HEK293 (cell line): Measurements from ENCODE around the gene ZNF440.

ENCODE experiments used
- BCL6B ChIP-seq: fragments of 450-650 bp; formaldehyde crosslinking; IDR thresholded peaks from 2 replicates; pipeline ENCODE4 v1.5.1; 2017; ENCODE audit warnings: missing biosample characterization, missing genetic modification characterization
- FEZF1 ChIP-seq: fragments of 450-650 bp; formaldehyde crosslinking; IDR thresholded peaks from 2 replicates; pipeline ENCODE4 v1.5.1; 2016; ENCODE audit warnings: missing biosample characterization, missing genetic modification characterization
- GLI4 ChIP-seq: fragments of 450-650 bp; formaldehyde crosslinking; IDR thresholded peaks from 2 replicates; pipeline ENCODE4 v1.5.1; 2016; ENCODE audit warnings: missing biosample characterization, missing genetic modification characterization
- KLF7 ChIP-seq: fragments of 450-650 bp; formaldehyde crosslinking; IDR thresholded peaks from 2 replicates; pipeline ENCODE4 v1.5.1; 2016; ENCODE audit warnings: missing biosample characterization, missing genetic modification characterization, borderline replicate concordance
- KLF8 ChIP-seq: fragments of 450-650 bp; formaldehyde crosslinking; IDR thresholded peaks from 2 replicates; pipeline ENCODE4 v1.5.1; 2016; ENCODE audit warnings: missing biosample characterization, missing genetic modification characterization
- KLF9 ChIP-seq: fragments of 450-650 bp; formaldehyde crosslinking; IDR thresholded peaks from 2 replicates; pipeline ENCODE4 v1.5.1; 2016; ENCODE audit warnings: missing biosample characterization, missing genetic modification characterization, low read depth
- REPIN1 ChIP-seq: fragments of 450-650 bp; formaldehyde crosslinking; IDR thresholded peaks from 2 replicates; pipeline ENCODE4 v1.5.1; 2017; ENCODE audit warnings: missing biosample characterization, missing genetic modification characterization, low read depth
- SALL2 ChIP-seq: fragments of 450-650 bp; formaldehyde crosslinking; IDR thresholded peaks from 2 replicates; pipeline ENCODE4 v1.5.0; 2017; ENCODE audit warnings: missing biosample characterization, mild to moderate bottlenecking, missing genetic modification characterization, borderline replicate concordance
- ZBTB10 ChIP-seq: fragments of 450-650 bp; formaldehyde crosslinking; IDR thresholded peaks from 2 replicates; pipeline ENCODE4 v1.5.1; 2016; ENCODE audit warnings: missing biosample characterization, missing genetic modification characterization
- ZBTB26 ChIP-seq: fragments of 450-650 bp; formaldehyde crosslinking; optimal IDR thresholded peaks from 2 replicates; pipeline ENCODE3; 2016; ENCODE audit warnings: missing biosample characterization, mild to moderate bottlenecking, missing genetic modification characterization
- ZIC2 ChIP-seq: fragments of 450-650 bp; formaldehyde crosslinking; IDR thresholded peaks from 2 replicates; pipeline ENCODE4 v1.5.1; 2016; ENCODE audit warnings: missing biosample characterization, missing genetic modification characterization
- ZNF114 ChIP-seq: fragments of 450-650 bp; formaldehyde crosslinking; IDR thresholded peaks from 2 replicates; pipeline ENCODE4 v1.5.0; 2017; ENCODE audit warnings: missing biosample characterization, missing genetic modification characterization
- ZNF138 ChIP-seq: fragments of 450-650 bp; formaldehyde crosslinking; IDR thresholded peaks from 2 replicates; pipeline ENCODE4 v1.5.1; 2016; ENCODE audit warnings: missing biosample characterization, missing genetic modification characterization, borderline replicate concordance
- ZNF19 ChIP-seq: fragments of 450-650 bp; formaldehyde crosslinking; IDR thresholded peaks from 2 replicates; pipeline ENCODE4; 2016; ENCODE audit warnings: missing biosample characterization, missing genetic modification characterization, low read depth
- ZNF214 ChIP-seq: fragments of 450-650 bp; formaldehyde crosslinking; IDR thresholded peaks from 2 replicates; pipeline ENCODE4 v1.5.1; 2017; ENCODE audit warnings: missing biosample characterization, mild to moderate bottlenecking, missing genetic modification characterization, borderline replicate concordance
- ZNF221 ChIP-seq: fragments of 450-650 bp; formaldehyde crosslinking; IDR thresholded peaks from 2 replicates; pipeline ENCODE4 v1.5.1; 2017; ENCODE audit warnings: missing biosample characterization, missing genetic modification characterization, borderline replicate concordance
- ZNF239 ChIP-seq: fragments of 450-650 bp; formaldehyde crosslinking; IDR thresholded peaks from 2 replicates; pipeline ENCODE4 v1.5.1; 2016; ENCODE audit warnings: missing biosample characterization, missing genetic modification characterization
- ZNF324 ChIP-seq: fragments of 450-650 bp; formaldehyde crosslinking; IDR thresholded peaks from 2 replicates; pipeline ENCODE4 v1.5.1; 2016; ENCODE audit warnings: missing biosample characterization, missing genetic modification characterization
- ZNF501 ChIP-seq: fragments of 450-650 bp; formaldehyde crosslinking; IDR thresholded peaks from 2 replicates; pipeline ENCODE4 v1.5.1; 2016; ENCODE audit warnings: missing biosample characterization, missing genetic modification characterization
- ZNF544 ChIP-seq: fragments of 450-650 bp; formaldehyde crosslinking; IDR thresholded peaks from 2 replicates; pipeline ENCODE4 v1.5.0; 2017; ENCODE audit warnings: missing biosample characterization, missing genetic modification characterization
- ZNF561 ChIP-seq: fragments of 450-650 bp; IDR thresholded peaks from 2 replicates; pipeline ENCODE4 v1.5.1; 2018; ENCODE audit warnings: missing biosample characterization, missing genetic modification characterization, borderline replicate concordance
- ZNF610 ChIP-seq: fragments of 450-650 bp; formaldehyde crosslinking; IDR thresholded peaks from 2 replicates; pipeline ENCODE4 v1.5.1; 2016; ENCODE audit warnings: missing biosample characterization, missing genetic modification characterization, borderline replicate concordance
- ZNF621 ChIP-seq: fragments of 450-650 bp; formaldehyde crosslinking; IDR thresholded peaks from 2 replicates; pipeline ENCODE4 v1.5.1; 2017; ENCODE audit warnings: missing biosample characterization, missing genetic modification characterization
- ZNF626 ChIP-seq: fragments of 450-650 bp; sonication (Bioruptor Pico); formaldehyde crosslinking; IDR thresholded peaks from 2 replicates; pipeline ENCODE4 v1.5.1; 2018; ENCODE audit warnings: missing biosample characterization, missing genetic modification characterization, inconsistent platforms
- ZNF639 ChIP-seq: fragments of 450-650 bp; formaldehyde crosslinking; IDR thresholded peaks from 2 replicates; pipeline ENCODE4 v1.5.1; 2016; ENCODE audit warnings: missing biosample characterization, missing genetic modification characterization
- ZNF792 ChIP-seq: fragments of 450-650 bp; formaldehyde crosslinking; IDR thresholded peaks from 2 replicates; pipeline ENCODE4 v1.5.1; 2016; ENCODE audit warnings: missing biosample characterization, missing genetic modification characterization
- ZSCAN18 ChIP-seq: fragments of 450-650 bp; formaldehyde crosslinking; IDR thresholded peaks from 2 replicates; pipeline ENCODE4 v1.5.1; 2016; ENCODE audit warnings: missing biosample characterization, missing genetic modification characterization
- TF ChIP-seq, protein P1 (sequence below): fragments of 450-650 bp; formaldehyde crosslinking; IDR thresholded peaks from 2 replicates; pipeline ENCODE4 v1.5.1; 2017; ENCODE audit warnings: missing biosample characterization, missing genetic modification characterization

The ZNF440 gene

DNA sequence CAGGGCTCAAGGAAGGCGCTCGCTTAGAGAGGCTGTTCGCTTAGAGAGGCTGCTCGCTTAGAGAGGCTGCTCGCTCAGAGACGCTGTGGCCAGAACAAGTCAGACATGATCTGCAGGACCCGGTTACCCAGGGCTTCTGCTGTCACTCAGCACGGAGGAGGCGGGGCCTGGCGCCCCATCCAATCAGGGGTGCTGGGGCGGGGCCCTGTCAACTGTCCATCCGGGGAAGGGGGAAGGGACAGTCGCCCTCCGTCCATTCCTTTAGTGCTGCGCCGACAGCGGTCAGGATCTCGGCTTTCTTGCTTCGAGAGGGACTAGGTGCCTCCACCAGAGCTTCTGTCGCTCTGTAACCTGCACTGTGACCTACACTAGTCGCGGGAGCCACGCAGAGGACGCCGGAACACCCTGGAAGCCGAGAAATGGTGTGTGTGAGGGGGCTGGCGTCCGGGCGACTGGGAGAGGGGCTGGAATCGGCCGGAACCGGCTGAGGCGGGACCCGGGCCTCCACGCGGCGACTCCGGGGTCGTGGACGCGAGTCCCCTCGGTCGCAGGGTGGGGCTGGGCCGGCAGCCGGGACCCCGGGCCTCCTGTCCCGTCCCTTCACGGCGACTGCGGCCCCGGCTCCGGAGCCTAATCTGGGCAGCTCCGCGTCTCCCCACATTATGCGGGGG is at the start of gene ZNF440 (continued):
- TF ChIP-seq ZNF639 (tag by site-specific recombination) (no peak; the same call in 1 of the 2 replicates), ZNF792 (no peak), ZBTB26 (tag by site-specific recombination) (no peak), GLI4 (tag by site-specific recombination) (no peak), ZNF544 (tag by site-specific recombination) (no peak), ZNF324 (tag by site-specific recombination) (0 out of 2 replicates have a peak, but pooled peaks have one; percentile 47), ZNF561 (tag by site-specific recombination) (no peak), ZNF610 (tag by site-specific recombination) (no peak), ZNF114 (no peak), ZNF19 (tag by site-specific recombination) (0 out of 2 replicates have a peak, but pooled peaks have one; percentile 4), ZNF221 (tag by site-specific recombination) (no peak), ZNF626 (tag by site-specific recombination) (no peak), ZIC2 (tag by site-specific recombination) (no peak), FEZF1 (tag by site-specific recombination) (no peak), ZNF239 (tag by site-specific recombination) (0 out of 2 replicates have a peak, but pooled peaks have one; percentile 40), KLF9 (tag by site-specific recombination) (no peak), KLF8 (tag by site-specific recombination) (peak; percentile 22; the same call in 1 of the 2 replicates), ZNF501 (tag by site-specific recombination) (0 out of 2 replicates have a peak, but pooled peaks have one; percentile 42), ZNF214 (tag by site-specific recombination) (no peak), REPIN1 (0 out of 2 replicates have a peak, but pooled peaks have one; percentile 35), ZSCAN18 (tag by site-specific recombination) (no peak), ZBTB10 (tag by site-specific recombination) (peak; percentile 28; the same call in 1 of the 2 replicates), ZNF138 (tag by site-specific recombination) (no peak), BCL6B (tag by site-specific recombination) (no peak), ZNF621 (tag by site-specific recombination) (no peak), SALL2 (tag by site-specific recombination) (no peak), KLF7 (tag by site-specific recombination) (no peak)
- TF ChIP-seq, protein P1, sequence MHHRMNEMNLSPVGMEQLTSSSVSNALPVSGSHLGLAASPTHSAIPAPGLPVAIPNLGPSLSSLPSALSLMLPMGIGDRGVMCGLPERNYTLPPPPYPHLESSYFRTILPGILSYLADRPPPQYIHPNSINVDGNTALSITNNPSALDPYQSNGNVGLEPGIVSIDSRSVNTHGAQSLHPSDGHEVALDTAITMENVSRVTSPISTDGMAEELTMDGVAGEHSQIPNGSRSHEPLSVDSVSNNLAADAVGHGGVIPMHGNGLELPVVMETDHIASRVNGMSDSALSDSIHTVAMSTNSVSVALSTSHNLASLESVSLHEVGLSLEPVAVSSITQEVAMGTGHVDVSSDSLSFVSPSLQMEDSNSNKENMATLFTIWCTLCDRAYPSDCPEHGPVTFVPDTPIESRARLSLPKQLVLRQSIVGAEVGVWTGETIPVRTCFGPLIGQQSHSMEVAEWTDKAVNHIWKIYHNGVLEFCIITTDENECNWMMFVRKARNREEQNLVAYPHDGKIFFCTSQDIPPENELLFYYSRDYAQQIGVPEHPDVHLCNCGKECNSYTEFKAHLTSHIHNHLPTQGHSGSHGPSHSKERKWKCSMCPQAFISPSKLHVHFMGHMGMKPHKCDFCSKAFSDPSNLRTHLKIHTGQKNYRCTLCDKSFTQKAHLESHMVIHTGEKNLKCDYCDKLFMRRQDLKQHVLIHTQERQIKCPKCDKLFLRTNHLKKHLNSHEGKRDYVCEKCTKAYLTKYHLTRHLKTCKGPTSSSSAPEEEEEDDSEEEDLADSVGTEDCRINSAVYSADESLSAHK, result no peak
